IMR-90 (cell line): ENCODE measurements around the gene CD69.
A peak's percentile ranks its signal among the peaks of the same experiment; 100 is the strongest.

Experiments
- BHLHE40 ChIP-seq: fragments of 150-350 bp; IDR thresholded peaks from 2 replicates; pipeline ENCODE4 v1.6.1; 2016; ENCODE audit warnings: mild to moderate bottlenecking, low read depth, low read length
- CEBPB ChIP-seq: IDR thresholded peaks from 2 replicates; pipeline ENCODE4 v1.6.1; 2012; ENCODE audit warnings: low read depth, low read length, improper control_type of control experiment
- CTCF ChIP-seq: conservative IDR thresholded peaks from 2 replicates; pipeline ENCODE4 v1.5.1; 2012; ENCODE audit warnings: mild to moderate bottlenecking, low read depth, low read length, improper control_type of control experiment
- POLR2A ChIP-seq: IDR thresholded peaks from 2 replicates; pipeline ENCODE4 v1.6.1; 2012; ENCODE audit warnings: mild to moderate bottlenecking, low read depth, low read length
- RAD21 ChIP-seq: IDR thresholded peaks from 2 replicates; pipeline ENCODE4 v1.6.1; 2012; ENCODE audit warnings: low read length, improper control_type of control experiment
- RCOR1 ChIP-seq: IDR thresholded peaks from 2 replicates; pipeline ENCODE4 v1.6.1; 2012; ENCODE audit warnings: mild to moderate bottlenecking, low read length, improper control_type of control experiment; ENCODE audit not compliant: insufficient replicate concordance
- RFX5 ChIP-seq: IDR thresholded peaks from 2 replicates; pipeline ENCODE4 v1.8.0; 2012; ENCODE audit warnings: low read depth, mild to moderate bottlenecking, low read length, moderate library complexity
- USF2 ChIP-seq: fragments of 150-350 bp; IDR thresholded peaks from 2 replicates; pipeline ENCODE4 v1.6.1; 2017; ENCODE audit warnings: mild to moderate bottlenecking, antibody characterized with exemption, low read length, low read depth

DNA sequence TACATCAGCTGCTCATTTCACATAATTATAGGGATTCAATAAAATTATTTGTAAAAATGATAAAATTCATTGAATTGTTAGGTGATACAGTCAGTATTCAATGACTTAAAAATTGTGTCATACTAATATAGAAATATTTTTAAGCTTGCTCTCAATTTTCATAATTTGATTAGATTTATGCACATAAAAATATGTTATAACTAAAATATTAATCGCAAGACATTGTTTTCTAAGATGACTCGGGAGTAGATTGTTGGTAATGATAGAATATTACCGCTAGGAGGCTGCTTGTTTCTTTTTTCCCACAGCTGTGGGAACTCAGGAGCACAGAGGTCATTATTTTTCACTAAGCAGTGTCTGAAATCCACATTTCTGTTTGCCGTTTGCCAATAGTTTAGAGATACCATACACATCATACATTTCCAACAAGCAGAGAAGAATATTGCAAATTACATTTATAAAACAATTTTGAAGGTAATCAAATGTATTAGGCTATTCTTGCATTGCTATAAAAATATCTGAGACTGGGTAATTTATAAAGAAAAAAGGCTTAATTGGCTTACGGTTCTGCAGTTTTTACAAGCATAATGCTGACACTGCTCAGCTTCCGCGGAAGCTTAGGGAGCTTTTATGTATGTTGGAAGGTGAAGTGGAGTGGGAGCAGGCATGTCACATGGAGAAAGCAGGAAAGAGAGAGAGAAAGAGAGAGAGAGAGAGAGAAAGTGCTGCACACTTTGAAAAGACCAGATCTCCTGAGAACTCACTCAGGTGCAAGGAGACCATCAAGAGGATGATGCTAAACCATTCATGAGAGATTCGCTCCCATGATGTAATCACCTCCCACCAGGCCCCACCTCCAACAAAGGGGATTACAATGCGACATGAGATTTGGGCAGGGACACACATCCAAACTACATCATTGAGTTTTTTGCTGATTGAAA is 9.2 kb downstream of the CD69 start:
- TF ChIP-seq CTCF (peak; percentile 51), POLR2A (no peak), BHLHE40 (no peak), RAD21 (no peak), USF2 (no peak), RCOR1 (no peak), RFX5 (no peak), CEBPB (no peak)
